ENCODE data around the gene NPAS3. TPM values are rescaled to one million over a fixed set of nuclear protein-coding genes. Genes with fewer than 3 reads are reported as not detected.

Gene NPAS3
- total RNA-seq, 1 experiment from 2014 or later = not detected

DNA sequence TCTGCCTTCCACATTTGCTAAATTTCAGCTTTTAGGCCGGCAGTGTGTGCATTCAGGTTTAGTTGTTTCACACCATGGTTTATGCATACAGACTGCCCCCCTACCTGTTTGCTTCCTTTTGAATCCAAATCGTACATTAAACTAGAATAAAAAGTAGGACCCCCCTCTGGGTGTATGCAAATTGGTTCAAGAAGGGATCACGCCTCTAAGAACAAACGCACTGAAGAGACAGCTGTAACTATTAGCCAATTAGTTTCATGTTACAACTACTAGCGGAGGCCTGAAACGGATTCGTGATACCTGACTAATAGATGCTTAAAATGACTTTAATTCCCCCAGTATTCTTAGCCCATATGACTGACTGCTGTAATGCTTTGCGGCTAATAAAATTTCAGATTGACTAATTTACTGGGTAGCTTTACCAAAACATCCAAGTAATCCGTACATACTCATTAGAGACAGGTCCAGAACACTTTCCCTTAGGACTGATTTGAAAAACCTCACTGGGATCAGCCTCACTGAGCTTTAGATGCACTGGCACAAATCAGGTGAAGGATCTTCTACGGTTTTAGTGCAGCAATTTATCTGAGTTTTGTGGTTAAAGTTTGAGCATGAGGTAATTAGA is 411.8 kb downstream of the NPAS3 start:
- Histone ChIP-seq H2AFZ (ENCODE audit: low read depth, low read length, poor library complexity, severe bottlenecking) (no peak overlapping the region), H4K20me1 (ENCODE audit: insufficient read depth) (no peaks in the 10 kb centered on the region), H3K4me3 (replicated peaks in 1 of 2; ENCODE audit: low read depth in 1 of 2, low read length in 2 of 2) (no peak overlapping the region), H3K4me1 (ENCODE audit: control insufficient read depth in 1 of 2, insufficient read depth in 2 of 2, low read length in 2 of 2) (no peaks in the 10 kb centered on the region), H3K9ac (ENCODE audit: low read length) (no peak overlapping the region), H3K4me2 (ENCODE audit: low read length) (no peak overlapping the region), H3K27ac (ENCODE audit: low read depth, low read length) (no peak overlapping the region), H3K27me3 (ENCODE audit: insufficient read depth, low read length) (0 out of 2 replicates have a peak, but pooled peaks cover 8% of the 10 kb centered on the region), H3K79me2 (ENCODE audit: insufficient read depth, low read length) (no peaks in the 10 kb centered on the region), H3K36me3 (ENCODE audit: control insufficient read depth in 1 of 2, insufficient read depth in 2 of 2, low read length in 2 of 2) (no peaks in the 10 kb centered on the region), H3K9me2 (ENCODE audit: insufficient read depth) (no peaks in the 10 kb centered on the region), H3K9me3 (ENCODE audit: control insufficient read depth in 1 of 2, insufficient read depth in 1 of 2, low read depth in 1 of 2, low read length in 2 of 2) (no peaks in the 10 kb centered on the region; a peak in 1 of 4 replicates)
- DNase-seq (ENCODE audit: low read depth, low spot score) = no peak
- ChIA-PET CTCF (no interaction called here), RAD21 (ENCODE audit: low non-redundant PET in 1 of 2, low total read pairs in 2 of 2, uncharacterized antibody in 2 of 2, unreplicated experiment in 2 of 2) (no interaction called here), POLR2A (no interaction called here)
- TF ChIP-seq RAD21 (IDR thresholded peaks at IDR 0.05; ENCODE audit: low read depth) (no peak), ZNF274 (IDR thresholded peaks at IDR 0.05; ENCODE audit: low read depth, low read length) (no peak), EZH2phosphoT487 (IDR thresholded peaks at IDR 0.05; ENCODE audit: borderline replicate concordance) (no peak), FOSL1 (IDR thresholded peaks at IDR 0.05; ENCODE audit: low read depth) (no peak), SIN3A (IDR thresholded peaks at IDR 0.05; ENCODE audit: low read depth) (no peak), EZH2 (IDR thresholded peaks at IDR 0.05) (no peak), YY1 (IDR thresholded peaks at IDR 0.05; ENCODE audit: extremely low read depth, insufficient replicate concordance, low read depth, low read length) (no peak), EGR1 (IDR thresholded peaks at IDR 0.05; ENCODE audit: low read depth) (no peak)
- TF ChIP-seq, protein P1, sequence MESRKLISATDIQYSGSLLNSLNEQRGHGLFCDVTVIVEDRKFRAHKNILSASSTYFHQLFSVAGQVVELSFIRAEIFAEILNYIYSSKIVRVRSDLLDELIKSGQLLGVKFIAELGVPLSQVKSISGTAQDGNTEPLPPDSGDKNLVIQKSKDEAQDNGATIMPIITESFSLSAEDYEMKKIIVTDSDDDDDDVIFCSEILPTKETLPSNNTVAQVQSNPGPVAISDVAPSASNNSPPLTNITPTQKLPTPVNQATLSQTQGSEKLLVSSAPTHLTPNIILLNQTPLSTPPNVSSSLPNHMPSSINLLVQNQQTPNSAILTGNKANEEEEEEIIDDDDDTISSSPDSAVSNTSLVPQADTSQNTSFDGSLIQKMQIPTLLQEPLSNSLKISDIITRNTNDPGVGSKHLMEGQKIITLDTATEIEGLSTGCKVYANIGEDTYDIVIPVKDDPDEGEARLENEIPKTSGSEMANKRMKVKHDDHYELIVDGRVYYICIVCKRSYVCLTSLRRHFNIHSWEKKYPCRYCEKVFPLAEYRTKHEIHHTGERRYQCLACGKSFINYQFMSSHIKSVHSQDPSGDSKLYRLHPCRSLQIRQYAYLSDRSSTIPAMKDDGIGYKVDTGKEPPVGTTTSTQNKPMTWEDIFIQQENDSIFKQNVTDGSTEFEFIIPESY (IDR thresholded peaks at IDR 0.05; ENCODE audit: extremely low read depth, insufficient replicate concordance, low read length) = no peak
- BruUV-seq (replicated peaks) = no TSS peak
- ATAC-seq = no peak
- intact Hi-C loops (cut with micrococcal nuclease) = no loop called here
